DND-41 (cell line): ENCODE data around the gene ARRB1.

Source experiments
- EZH2 ChIP-seq: IDR thresholded peaks from 3 replicates; pipeline ENCODE4 v1.6.1; 2012; ENCODE audit warnings: borderline replicate concordance, low read depth, mild to moderate bottlenecking, moderate library complexity, low read length, inconsistent platforms; ENCODE audit not compliant: severe bottlenecking
- TF ChIP-seq, protein P1 (sequence below): IDR thresholded peaks from 2 replicates; pipeline ENCODE4 v1.5.1; 2012; ENCODE audit warnings: borderline replicate concordance, low read length, moderate library complexity, mild to moderate bottlenecking; ENCODE audit not compliant: poor library complexity, severe bottlenecking; ENCODE audit errors: extremely low read depth

DNA sequence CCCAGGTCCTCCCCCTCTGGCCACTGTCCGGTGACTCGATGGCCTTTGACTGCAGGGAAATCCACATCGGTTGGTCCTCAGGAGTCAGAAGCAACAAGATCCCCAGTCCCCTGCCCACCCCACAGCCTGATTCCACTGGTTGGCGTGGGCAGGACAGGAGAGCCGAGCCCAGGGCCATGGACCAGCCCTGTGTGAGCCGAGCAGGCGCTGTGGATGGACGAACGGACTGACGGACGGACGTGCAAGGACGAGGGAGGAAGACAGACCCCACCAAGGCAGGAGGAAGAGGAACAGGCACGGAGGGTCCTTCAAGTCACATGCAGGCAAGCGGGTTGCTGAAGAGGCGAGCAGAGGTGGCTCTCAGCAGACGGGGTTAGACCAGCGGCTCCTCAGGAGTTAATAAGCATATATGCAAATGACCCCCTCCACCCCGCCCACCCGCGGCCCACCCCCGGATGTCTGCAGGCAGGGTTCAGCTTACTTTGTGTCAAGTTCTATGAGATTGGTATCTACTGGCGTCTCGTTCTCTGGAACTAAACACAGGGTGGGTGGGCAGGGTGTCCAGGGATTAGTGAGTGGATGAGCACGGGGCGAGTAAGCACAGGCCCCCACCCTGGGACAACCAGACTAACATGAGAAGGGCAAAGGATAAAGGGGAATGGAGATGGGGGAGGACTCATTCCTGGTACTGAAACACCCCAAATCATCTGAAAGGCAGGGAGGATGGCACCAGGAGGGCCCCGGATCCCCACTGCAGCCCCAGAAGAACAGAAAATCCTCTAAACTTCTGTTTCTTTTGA is 84.1 kb downstream of the ARRB1 start:
- TF ChIP-seq, protein P1, sequence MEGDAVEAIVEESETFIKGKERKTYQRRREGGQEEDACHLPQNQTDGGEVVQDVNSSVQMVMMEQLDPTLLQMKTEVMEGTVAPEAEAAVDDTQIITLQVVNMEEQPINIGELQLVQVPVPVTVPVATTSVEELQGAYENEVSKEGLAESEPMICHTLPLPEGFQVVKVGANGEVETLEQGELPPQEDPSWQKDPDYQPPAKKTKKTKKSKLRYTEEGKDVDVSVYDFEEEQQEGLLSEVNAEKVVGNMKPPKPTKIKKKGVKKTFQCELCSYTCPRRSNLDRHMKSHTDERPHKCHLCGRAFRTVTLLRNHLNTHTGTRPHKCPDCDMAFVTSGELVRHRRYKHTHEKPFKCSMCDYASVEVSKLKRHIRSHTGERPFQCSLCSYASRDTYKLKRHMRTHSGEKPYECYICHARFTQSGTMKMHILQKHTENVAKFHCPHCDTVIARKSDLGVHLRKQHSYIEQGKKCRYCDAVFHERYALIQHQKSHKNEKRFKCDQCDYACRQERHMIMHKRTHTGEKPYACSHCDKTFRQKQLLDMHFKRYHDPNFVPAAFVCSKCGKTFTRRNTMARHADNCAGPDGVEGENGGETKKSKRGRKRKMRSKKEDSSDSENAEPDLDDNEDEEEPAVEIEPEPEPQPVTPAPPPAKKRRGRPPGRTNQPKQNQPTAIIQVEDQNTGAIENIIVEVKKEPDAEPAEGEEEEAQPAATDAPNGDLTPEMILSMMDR: no peak
- TF ChIP-seq EZH2: no peak
